VCaP (cell line): ENCODE results near the gene PLEKHA6.

Experiments used
- H3K27ac ChIP-seq: fragments of 450-650 bp; 2 replicates; pipeline ENCODE4 v1.5.1; 2017
- CTCF ChIP-seq: fragments of 450-650 bp; conservative IDR thresholded peaks from 2 replicates; pipeline ENCODE4 v1.5.1; 2017; ENCODE audit warnings: mild to moderate bottlenecking, moderate library complexity

PLEKHA6 gene

DNA sequence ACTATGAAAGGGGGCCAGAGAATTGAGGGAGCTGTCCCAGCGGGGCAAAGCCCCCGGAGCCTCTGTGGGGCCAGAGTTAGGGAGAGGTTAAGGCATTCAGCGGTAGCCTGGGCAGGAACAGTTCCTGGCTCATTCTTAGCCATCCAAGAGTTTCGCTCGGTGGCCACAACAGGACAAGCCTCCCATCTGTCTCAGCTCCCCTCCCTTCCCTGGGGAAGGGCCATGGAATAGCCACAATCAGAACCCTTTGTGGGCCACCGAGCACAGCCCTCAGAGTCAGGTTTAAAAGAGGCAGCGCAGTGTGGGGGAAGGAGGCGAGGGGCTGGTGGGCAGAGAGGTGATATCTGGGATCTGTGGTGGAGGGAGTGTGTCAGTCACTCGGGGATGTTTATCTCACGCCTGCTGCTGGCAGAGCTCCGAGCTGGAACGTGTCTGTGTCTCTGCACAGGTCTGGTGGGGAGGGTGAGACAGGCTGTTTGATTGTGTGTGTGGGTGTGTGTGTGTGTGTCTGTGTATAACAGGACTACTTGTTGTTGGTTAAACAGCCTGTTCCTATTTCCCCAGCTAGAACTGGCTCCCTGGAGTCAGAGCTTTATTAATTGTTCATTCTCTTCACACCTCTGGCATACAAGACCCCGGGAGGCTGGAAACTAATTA lies 96.3 kb downstream of the PLEKHA6 start:
- peak overlapping the region; percentile 14; the same call in 1 of the 2 replicates for H3K27ac ChIP-seq
- TF ChIP-seq CTCF: no peak

DNA sequence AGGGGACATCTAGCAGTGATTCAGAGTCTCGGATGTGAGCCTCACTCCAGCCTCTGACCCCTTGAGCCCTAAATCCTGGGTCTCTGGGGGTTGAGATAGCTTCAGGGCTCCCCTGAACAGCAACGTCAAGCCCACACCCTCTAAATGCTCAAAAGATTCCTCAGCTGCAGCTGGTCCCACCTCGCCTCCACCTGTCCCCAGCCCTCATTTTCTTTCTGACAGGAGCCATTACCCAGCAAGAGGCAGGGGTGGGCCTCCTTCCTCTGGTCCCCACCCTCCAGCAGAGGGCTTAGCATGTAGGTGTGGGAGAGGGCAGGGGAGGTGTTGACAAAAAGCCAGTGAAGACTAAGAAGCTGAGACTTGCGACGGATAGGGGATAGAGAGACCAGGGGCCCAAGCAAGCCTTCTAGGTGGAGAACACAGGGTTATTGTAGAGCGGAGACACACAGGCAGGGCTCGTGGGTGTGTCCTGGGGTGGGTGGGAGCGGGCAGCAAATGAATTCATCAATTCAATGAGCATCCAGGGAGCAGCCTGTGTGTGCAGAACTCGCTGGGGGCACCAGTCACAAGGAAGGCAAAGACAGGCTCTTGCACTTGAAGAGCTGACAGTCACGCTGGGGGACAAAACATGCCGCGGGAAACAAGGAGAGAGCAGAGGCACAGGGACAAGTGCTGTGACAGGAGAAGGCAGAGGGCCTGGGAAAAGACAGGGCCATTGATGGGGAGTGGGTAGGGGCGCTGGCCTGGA lies 97.0 kb downstream of the PLEKHA6 start:
- no peak for TF ChIP-seq CTCF
- H3K27ac ChIP-seq: peak overlapping the region; percentile 14; the same call in 1 of the 2 replicates

DNA sequence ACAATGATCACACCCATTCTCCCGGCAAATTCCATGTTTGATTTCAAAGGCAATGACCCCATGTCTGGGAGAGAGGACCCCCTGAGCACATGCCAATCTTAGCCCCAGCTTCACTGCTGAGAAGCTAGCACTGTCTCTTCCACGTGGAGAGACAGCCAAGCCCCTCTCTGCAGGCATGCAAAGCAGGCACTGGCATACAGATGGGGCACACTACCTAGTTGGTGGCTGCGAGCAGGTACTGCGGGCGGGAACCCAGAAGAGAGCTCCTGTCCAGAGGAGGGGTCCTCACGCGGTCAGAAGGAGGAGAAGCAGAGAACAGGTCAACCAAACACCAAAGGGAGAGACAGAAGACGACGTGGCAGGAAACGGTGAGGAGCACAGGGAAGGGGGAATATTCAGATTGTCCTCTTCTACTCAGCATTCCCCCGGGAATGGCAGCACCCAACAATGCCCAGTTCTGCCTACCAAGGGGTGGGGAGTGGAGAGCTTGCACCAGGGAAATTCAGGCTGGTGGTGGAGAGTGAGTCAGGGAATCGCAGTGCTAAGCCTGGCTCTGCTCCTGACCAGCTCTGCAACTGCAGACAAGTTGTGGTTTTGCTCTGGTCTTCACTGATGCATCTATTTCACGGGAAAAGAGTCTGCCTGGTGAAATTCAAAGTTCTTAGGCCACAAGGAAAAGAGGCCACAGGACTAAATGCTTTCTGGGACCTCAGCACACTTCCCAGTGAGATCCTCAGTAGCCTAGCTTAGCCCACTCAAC lies 97.8 kb downstream of the PLEKHA6 start:
- H3K27ac ChIP-seq: no peak overlapping the region
- TF ChIP-seq CTCF: no peak

- no peak overlapping the region for H3K27ac ChIP-seq
Measured at GRCh38 chr1:204261266-204261665, 98.5 kb downstream of the PLEKHA6 start.

DNA sequence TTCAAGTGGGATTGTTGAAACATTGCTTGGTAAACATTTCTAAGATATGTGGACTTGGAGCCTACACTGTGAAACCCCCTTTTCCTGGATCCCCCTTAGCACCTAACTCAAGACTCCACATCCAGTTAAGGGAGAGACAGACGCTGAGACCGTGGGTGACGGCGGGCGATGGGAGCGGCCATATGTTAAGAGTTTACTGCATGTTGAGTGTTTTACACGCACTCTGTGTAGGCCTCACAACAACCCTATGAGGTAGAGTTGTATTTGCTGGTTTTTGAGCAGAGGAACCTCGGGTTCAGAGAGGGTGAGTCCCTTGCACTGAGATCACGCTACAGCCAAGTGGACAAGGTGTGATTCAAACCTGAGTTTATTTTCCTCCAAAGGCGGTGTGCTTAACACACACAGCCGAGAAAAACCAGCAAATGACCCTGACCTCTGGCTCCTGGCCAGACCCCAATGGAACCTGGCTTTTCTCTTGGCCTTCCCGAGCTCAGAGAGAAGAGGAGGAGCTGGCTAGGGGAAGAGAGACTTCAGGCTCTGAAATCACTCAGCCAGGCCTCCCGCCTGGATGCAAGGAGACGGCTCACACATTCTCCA lies 99.0 kb downstream of the PLEKHA6 start:
- no peak overlapping the region for H3K27ac ChIP-seq
- no peak for TF ChIP-seq CTCF

More at GRCh38 chr1:204261266-204261665, 98.5 kb downstream of the PLEKHA6 start:
- no peak for TF ChIP-seq CTCF

- H3K27ac ChIP-seq: no peak overlapping the region
- TF ChIP-seq CTCF: no peak
Measured at GRCh38 chr1:204259782-204260181, 99.9 kb downstream of the PLEKHA6 start.

GRCh38 chr1:204259196-204259595 lies 100.5 kb downstream of the PLEKHA6 start:
- no peak overlapping the region; the same call in 1 of the 2 replicates for H3K27ac ChIP-seq
- TF ChIP-seq CTCF: no peak
